Colonic mucosa (tissue), 4 donors: ENCODE measurements around the gene TMEM212. TPM values are rescaled to one million over a fixed set of nuclear protein-coding genes. Genes with fewer than 3 reads are reported as not detected.

ENCODE experiments used
- DNase-seq: peaks from one replicate; pipeline ENCODE4 v3.0.0-alpha.2; 2020
- H3K27ac ChIP-seq: fragments of 200-600 bp; one replicate; pipeline ENCODE4 v1.8.0; 2021
- H3K27me3 ChIP-seq: fragments of 200-600 bp; one replicate; pipeline ENCODE4 v1.8.0; 2021
- H3K36me3 ChIP-seq: fragments of 200-600 bp; one replicate; pipeline ENCODE4 v1.8.0; 2021
- H3K4me1 ChIP-seq: fragments of 200-600 bp; one replicate; pipeline ENCODE4 v1.8.0; 2021; ENCODE audit warnings: mild to moderate bottlenecking
- H3K4me3 ChIP-seq: fragments of 200-600 bp; one replicate; pipeline ENCODE4 v1.8.0; 2021
- H3K9ac ChIP-seq, 2 donors: one replicate each; pipeline ENCODE4 v1.7.0; 2013; ENCODE audit warnings: control low read depth in 2 of 2, low read depth in 2 of 2, low read length in 2 of 2
- H3K9me3 ChIP-seq: fragments of 200-600 bp; one replicate; pipeline ENCODE4 v1.8.0; 2021
- intact Hi-C: fragments of 100-400 bp; cut with DNase I; formaldehyde crosslinking; loops from one replicate; pipeline ENCODE4 v1.14.1; 2022
- total RNA-seq, 2 donors: library from RNA; stranded (reverse); fragmentation: NEBNext Ultra II Directional in 1 of 2; extraction: Animal tissue kit (Norgen Biotek cat#: 25700) in 1 of 2; gene quantifications; one replicate each; pipeline ENCODE4 v1.2.1, GENCODE V29; 2021
- TF ChIP-seq, protein P1 (sequence below): fragments of 200-600 bp; IDR thresholded peaks from one replicate; pipeline ENCODE4 v1.8.0; 2022; ENCODE audit warnings: antibody characterized with exemption, mild to moderate bottlenecking
- donor health status: healthy.
- donor health status: DM: no; HTN: no; CAD: no.
- donor health status: DM: no; HTN: no; CAD: no.

The TMEM212 gene
- total RNA-seq, 2 donors from 2014 or later, result not detected

DNA sequence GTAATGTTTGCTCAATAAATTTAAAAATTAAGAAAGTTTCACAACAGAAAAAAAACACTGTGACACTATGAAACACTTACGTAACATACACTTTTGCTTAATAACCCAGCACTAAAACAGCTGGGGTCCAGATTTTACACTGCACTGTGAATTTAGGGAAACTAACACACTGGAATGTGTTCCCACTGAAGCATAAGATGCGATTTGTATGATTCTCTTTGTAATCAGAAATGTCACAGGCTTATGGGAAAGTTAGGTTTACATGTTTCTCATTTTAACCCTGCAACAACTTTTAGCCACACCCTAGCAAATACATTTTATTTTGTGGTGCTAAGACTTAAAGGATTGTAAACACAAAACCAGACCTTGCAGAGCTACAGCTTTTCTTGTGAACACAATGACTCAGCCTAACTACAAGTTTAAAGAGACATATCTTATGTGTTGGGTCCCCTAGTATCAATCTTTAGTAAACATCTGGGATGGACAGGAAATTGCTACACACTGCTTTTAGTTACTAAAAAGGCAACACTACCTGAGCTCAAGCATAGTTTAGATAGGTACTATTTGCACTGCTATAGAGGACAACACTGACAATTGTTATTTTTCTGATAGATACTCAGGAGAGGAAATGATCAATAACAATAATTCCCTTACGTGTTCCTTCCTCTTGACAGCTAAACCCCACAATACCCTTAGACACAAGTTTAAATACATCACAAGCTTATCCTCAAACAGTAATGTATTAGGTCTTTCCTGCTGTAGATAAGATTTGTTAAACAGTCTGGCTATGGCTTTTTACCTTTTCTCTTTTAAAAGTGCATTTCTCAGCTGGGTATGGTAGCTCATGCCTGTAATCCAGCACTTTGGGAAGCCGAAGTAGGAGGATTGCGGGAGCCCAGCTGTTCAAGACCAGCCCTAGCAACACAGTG lies 36.7 kb upstream of the TMEM212 start:
- intact Hi-C loops, result no loop called here
- TF ChIP-seq, protein P1, sequence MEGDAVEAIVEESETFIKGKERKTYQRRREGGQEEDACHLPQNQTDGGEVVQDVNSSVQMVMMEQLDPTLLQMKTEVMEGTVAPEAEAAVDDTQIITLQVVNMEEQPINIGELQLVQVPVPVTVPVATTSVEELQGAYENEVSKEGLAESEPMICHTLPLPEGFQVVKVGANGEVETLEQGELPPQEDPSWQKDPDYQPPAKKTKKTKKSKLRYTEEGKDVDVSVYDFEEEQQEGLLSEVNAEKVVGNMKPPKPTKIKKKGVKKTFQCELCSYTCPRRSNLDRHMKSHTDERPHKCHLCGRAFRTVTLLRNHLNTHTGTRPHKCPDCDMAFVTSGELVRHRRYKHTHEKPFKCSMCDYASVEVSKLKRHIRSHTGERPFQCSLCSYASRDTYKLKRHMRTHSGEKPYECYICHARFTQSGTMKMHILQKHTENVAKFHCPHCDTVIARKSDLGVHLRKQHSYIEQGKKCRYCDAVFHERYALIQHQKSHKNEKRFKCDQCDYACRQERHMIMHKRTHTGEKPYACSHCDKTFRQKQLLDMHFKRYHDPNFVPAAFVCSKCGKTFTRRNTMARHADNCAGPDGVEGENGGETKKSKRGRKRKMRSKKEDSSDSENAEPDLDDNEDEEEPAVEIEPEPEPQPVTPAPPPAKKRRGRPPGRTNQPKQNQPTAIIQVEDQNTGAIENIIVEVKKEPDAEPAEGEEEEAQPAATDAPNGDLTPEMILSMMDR, result no peak
- no peak overlapping the region for H3K4me3 ChIP-seq
- DNase-seq, result no peak
- H3K9me3 ChIP-seq, result no peaks in the 10 kb centered on the region
- peaks cover 4% of the 10 kb centered on the region for H3K4me1 ChIP-seq
- peak overlapping the region; percentile 70 for H3K27ac ChIP-seq
- peak overlapping the region in 1 of 2 donors; percentile 52 for H3K9ac ChIP-seq
- no peaks in the 10 kb centered on the region for H3K36me3 ChIP-seq
- H3K27me3 ChIP-seq, result no peaks in the 10 kb centered on the region

DNA sequence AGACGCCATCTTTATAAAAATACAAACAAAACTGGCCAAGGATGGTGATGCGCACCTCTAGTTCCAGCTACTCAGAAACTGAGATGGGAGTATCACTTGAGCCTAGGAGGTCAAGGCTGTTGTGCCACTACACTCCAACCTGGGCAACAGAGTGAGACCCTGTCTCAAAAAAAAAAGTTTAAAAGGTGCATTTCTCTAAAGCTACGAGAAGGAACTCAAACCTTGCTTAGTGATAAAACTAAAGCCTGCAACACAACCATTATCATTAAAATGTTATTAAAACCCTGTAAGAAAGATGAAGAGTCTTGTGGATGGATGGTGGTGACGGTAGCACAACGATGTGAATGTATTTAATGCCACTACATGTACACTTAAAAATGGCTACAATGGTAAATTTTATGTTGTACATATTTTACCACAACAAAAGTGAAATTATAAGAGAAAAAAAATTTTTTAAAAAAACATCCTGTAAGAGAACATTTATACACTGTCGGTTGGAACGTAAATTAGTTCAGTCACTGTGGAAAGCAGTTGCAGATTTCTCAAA lies 35.9 kb upstream of the TMEM212 start:
- no peaks in the 10 kb centered on the region for H3K36me3 ChIP-seq
- no peak overlapping the region for H3K4me3 ChIP-seq
- H3K27ac ChIP-seq, result peak overlapping the region; percentile 70
- TF ChIP-seq, protein P1, result no peak
- no peaks in the 10 kb centered on the region for H3K27me3 ChIP-seq
- no peaks in the 10 kb centered on the region for H3K9me3 ChIP-seq
- peaks cover 4% of the 10 kb centered on the region for H3K4me1 ChIP-seq
- H3K9ac ChIP-seq, result no peak overlapping the region
- no peak for DNase-seq
- intact Hi-C loops, result no loop called here

DNA sequence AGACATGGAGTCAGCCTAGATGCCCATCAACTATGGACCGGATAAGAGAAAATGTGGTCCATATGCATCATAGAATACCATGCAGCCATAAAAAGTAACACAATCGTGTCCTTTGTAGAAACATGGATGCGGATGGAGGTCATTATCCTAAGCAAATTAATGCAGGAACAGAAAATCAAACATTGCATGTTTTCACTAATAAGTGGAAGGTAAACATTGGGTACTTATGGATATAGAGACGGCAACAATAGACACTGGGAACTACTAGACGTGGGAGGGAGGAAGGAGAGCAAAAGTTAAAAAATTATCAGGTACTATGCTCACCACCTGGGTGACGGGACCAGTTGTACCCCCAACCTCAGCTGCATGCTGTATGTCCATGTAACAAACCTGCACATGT lies 35.3 kb upstream of the TMEM212 start:
- intact Hi-C loops, result no loop called here
- H3K27ac ChIP-seq, result no peak overlapping the region
- H3K9me3 ChIP-seq, result no peaks in the 10 kb centered on the region
- no peak overlapping the region for H3K9ac ChIP-seq
- peaks cover 4% of the 10 kb centered on the region for H3K4me1 ChIP-seq
- no peaks in the 10 kb centered on the region for H3K27me3 ChIP-seq
- TF ChIP-seq, protein P1, result no peak
- no peak for DNase-seq
- H3K4me3 ChIP-seq, result no peak overlapping the region
- H3K36me3 ChIP-seq, result no peaks in the 10 kb centered on the region

DNA sequence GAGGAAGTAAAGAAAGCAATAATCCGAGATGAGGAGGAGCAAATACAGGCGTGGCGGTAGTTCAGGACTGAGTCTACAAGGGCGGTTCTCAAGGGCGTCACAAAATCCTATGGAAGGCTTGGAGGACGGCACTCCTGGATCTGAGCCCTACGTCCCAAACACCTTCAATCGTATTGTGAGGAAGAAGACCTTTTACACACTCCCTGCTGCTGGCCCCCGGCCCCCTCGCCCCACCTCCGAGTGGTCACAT lies 33.6 kb upstream of the TMEM212 start:
- TF ChIP-seq, protein P1, result no peak
- Histone ChIP-seq H3K36me3 (no peaks in the 10 kb centered on the region), H3K27ac (peak overlapping the region; percentile 96), H3K27me3 (no peaks in the 10 kb centered on the region), H3K4me1 (peaks cover 4% of the 10 kb centered on the region), H3K9me3 (no peaks in the 10 kb centered on the region), H3K4me3 (peak overlapping the region; percentile 69), H3K9ac (peak overlapping the region; percentile 72 to 92)
- intact Hi-C loops, result no loop called here
- peak; percentile 81 for DNase-seq

DNA sequence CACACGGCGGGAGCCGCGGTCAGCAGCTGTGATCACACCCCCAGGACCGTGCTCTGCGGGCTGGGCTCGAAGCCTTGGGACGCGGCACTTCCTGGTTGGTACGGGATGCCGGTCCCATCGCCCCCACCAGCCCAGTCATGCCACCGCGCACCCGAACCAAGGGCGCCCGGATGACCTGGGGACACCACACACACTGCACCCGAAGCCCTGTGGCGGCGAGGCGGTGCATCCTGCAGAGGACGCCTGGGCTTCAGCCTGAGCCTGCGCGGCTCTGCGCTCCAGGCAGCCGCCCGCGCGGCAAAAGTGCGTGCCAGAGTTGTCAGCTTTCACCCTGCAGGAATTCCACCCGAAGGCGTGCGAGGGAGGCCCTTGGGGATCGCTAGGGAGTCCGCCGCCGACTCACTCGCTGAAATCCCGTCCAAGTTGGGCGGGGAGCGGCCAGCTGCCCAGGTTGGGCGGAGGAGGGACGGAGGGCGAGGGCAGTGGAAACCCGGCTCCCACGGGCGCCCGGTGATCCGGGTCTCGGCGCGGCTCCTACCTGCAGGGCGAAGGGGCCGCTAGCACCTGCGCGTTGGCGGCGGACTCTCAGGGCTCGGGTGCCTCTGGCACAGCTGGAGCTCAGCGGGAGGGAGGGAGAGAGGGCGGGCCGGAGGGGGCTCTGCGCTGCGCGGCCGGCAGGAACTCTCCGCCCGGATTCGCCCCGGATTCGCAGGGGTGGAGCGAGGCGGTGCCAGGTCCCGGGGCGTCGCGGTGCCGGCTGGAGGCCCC lies 33.1 kb upstream of the TMEM212 start, which contains the start of gene PLD1:
Gene PLD1 (minus strand): TSS at position 623 of the 768 bp plus-strand sequence. CDS start 72,432 bp downstream, outside the sequence.
- H3K4me1 ChIP-seq, result peaks cover 4% of the 10 kb centered on the region
- peak within 1 kb of the TSS; percentile 96 for H3K27ac ChIP-seq
- DNase-seq, result peak; percentile 92
- H3K4me3 ChIP-seq, result peak within 1 kb of the TSS; percentile 69
- H3K36me3 ChIP-seq, result no peaks in the 10 kb centered on the region
- H3K9ac ChIP-seq, result peak within 1 kb of the TSS; percentile 72 to 92
- no peaks in the 10 kb centered on the region for H3K27me3 ChIP-seq
- H3K9me3 ChIP-seq, result no peaks in the 10 kb centered on the region
- TF ChIP-seq, protein P1, result no peak
- intact Hi-C loops, result no loop called here
